ENCODE results near the gene NR1I2.

DNA sequence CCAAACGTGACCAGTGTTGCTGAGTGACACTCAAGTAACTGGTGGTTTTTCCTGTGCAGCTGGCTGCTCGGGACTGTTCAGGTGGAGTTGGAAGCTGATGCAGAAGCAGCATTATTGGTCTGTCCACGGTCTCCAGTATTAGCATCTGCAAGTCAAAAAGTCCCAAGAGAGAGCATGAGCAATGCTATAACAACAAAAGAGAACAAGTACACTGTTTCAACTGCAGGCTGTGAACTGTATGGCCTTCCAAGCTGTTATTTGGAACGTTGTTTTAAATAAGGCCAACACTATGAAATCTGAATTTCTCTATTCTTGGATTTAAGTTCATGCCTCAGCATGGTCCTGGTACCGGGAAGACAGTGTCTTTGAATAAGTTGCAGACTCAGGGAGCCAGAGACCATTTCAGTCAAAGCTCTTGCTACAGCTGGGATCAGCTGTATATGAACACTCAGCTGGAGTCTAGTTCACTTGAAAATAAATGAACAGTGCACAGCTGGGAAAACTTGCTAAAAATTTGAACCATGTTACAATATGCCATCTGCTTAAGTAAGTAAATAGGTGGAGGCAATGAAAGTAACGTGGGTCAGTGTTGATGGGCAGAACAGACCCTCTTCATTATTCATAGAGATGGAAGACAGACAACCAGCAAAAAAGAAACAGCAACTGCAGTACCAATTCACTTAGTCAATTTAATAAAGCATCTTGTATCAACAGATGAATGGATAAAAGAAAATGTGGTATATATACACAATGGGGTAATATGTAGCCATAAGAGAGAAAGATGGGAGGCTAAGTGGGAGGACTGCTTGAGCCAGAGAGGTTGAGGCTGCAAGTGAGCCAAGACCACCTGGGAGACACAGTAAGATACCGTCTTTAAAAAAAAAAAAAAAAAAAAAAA is 45.1 kb downstream of the NR1I2 start:
- TF ChIP-seq EZH2phosphoT487 (IDR thresholded peaks at IDR 0.05; ENCODE audit: insufficient read depth, low read depth): no peak
- TF ChIP-seq EZH2 (IDR thresholded peaks at IDR 0.05; ENCODE audit: insufficient read depth, poor library complexity, severe bottlenecking): no peak

Data from GM23248 (cell line).